COLO668 (cell line): ENCODE data around the gene LMBRD1.
"Not testable (repeated sequence)": the region's sequence is repeated elsewhere in the genome, so short reads cannot be mapped to it uniquely, and the experiment has no call there.

Experiments
- DNase-seq: peaks from one replicate; lab custom pipeline; 2025; ENCODE audit not compliant: unreplicated experiment; lab: John Stamatoyannopoulos, UW

The LMBRD1 gene

DNA sequence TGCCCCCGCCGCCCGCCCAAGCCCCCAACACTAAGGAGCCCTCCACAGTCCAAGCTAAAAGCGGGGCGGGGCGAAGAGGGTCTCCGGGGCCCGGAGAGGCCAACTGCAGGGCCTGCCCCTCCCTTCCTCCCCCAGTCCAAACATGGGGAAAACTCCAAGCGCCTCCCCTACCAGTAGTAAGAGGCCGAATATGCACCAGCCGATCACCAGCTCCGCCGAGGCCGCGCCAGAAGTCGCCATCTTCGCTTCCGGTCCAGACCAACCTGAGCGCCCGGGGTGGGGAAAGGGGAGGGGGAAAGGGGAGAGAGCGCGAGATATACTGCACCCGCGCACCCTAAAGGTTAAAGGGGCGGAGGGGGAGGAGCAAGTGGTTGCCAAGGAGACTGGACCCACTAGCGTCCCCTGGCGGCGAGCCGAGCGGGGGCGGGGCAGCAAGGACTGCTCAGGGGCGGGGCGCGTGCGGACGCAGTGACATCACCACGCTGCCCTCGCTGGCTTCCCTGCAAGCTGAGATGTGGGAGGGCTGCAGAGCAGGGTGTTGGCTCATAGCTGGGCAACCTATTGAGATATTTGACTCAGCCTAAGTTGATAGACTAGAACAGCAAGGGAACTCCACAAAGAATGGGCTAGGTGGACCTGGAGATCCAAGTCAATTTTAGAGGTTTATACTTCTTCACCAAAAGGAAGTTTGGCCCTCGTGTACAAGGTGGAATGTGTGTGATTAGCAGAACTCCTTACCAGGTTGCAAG, at the start of gene LMBRD1:
LMBRD1 (minus strand) TSS at position 369 of the 749 bp plus-strand sequence; CDS start at position 240, 129 bp downstream.
- peak; percentile 86 for DNase-seq

DNA sequence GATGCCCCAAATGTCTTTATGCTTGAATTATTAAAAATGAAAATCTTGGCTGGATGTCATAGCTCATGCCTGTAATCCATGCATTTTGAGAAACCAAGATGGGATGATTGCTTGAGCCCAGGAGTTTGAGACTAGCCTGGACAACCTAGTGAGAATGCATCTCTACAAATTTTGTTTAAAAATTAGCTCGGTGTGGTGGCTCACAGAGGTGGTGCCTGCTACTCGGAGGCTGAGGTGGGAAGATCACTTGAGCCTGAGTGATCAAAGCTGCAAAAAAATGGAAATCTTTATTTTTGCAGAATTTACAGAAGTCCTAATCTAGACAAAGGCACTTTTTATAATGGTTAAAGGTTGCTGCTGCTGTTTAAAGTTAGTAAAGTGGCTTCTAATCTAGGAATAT, 49.5 kb upstream of the LMBRD1 start:
- no peak for DNase-seq

DNA sequence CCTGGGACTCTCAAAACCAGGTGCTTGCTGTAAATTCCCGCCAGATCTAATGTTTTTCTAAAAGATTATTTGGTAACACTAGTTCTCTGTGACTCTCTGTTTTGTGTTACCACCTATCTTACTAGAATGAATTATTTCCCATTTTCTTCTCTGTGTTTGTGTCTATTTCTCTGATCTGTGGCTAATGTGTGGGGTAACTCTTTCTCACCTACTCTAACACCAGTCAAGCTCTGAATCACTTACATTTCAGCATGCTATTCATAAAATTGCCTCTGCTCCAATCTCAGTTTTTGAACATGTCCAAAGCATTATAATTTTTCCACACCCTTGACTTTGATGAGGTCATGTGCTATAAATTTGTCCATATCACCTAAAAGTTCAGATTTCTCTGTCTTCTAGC, 46.4 kb upstream of the LMBRD1 start:
- DNase-seq, result no peak

DNA sequence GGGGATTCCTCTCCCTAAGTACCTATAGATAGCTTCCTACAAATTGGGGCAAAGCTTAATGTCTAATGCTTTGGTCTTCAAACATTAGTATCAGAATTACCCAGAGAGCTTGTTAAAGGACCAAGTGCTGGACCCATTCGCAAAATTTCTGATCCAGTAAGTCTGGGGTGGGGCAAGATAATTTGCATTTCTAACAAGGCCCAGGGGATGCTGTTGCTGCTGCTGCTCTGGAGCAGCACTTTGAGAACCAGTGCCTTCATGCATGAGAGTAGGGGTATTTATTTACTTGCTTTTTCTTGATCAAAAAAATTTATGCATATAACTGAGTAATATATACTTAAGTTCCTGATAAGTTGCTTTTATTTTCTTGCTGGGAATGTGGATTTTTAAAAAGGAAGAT, 45.1 kb upstream of the LMBRD1 start:
- no peak for DNase-seq

DNA sequence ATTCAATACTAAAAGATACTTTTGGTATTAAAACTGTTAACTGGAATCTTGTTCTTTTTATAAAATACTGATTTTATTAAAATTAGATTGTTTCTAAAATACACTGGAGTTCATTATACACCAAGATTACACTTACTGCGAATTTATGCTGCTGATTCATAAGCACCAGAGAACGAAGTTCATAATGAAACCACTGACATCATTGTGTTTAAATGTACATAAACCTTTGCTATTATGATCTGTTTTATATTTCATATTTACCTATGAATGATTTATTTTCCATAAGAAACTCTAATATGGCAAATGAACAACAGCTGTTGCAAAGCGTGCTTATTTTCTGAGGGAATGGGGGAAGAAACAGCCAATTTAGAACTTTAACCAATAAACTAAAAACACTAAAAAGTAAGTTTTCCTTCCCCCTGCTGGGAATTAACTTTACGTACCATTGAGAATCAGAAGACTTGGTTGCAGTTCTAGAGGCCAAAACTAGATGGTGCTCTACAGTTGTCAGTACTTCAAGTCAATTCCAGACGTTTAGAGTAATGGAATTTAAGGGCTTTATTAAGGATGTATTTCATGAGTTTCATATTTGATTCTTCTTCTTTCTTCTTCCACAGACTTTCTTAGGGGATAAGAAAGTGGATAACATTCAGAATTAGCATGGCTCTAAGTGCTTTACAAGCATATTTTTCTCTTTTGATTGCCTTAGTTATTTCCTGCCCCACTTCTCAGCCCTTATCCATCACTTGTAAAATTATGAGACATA, 38.8 kb upstream of the LMBRD1 start:
- no peak for DNase-seq

DNA sequence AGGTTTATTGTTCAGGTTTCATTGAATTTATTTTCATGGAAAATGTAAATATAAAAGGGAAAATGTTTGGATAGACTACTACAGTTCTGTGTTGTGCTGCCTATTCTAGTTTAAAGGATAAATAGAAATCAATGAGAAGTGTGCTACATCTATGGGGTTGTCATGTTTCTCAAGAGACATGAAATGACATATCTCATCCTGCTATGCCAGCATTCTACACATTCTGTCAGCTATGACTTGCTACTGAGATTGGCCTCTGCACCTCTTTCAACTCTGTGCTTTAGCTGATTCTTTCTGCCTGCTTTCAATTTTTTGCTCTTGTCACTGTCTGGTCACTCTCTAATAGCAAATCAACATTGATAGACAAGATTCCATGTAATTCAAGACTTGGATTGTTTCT, 35.7 kb upstream of the LMBRD1 start:
- DNase-seq, result no peak

DNA sequence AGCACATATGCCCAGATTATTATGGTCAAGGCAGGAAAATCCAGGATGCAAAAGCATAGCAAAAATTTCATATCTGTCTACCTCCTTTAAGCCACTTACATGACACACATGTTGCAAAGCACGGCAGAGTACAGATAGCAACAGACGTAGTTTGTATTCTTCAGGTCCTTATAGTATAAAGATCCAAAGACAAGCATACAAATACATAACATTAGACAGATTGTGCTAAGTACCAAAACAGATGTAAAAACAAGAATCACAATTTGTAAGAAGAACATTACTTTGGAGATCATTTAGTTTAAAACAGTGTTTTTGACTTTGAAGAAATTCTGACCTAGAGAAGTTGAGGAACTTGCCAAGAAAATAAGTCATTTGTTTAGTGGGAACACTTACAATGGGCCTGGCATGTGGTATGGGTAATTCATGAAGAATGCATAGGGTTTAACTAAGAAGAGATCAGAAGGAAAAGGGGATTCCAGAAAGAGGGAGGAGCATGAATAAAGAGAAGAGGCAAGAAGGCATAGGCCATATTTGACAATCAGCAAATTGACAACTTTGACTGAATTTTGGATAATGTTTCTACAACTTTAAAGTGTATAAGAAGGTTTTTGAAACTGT, 30.6 kb upstream of the LMBRD1 start:
- no peak for DNase-seq

DNA sequence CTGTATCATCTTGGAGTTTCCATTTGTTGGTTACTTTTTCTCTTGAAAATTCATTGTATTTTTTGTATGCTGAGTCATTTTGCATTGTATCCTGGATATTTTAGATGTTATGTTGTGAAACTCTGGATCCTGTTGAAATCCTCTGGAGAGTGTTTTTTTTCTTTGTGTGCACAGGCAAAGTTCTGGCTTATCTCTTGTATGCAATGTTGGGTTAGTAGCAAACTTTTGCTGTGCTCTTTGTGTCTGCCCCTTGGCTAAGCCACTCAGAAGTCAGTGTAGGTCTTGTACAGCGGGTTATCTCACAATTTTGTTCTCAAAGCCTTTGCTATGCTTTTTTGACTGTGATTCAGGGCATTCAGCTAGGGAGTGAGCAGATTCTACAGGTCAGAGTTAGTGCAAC, 29.1 kb upstream of the LMBRD1 start:
- no peak for DNase-seq

DNA sequence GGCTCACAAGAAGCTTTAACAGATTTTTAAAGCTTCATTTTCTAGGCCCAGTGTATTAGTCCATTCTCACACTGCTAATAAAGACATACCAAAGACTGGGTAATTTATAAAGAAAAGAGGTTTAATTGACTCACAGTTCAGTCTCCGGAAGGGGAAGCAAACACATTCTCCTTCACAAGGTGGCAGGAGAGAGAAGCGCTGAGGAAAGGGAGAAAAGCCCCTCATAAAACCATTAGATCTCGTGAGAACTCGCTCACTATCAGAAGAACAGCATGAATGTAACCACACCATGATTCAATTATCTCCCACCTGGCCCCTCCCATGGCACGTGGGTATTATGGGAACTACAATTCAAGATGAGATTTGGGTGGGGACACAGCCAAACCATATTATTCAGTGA, 27.5 kb upstream of the LMBRD1 start:
- not testable (repeated sequence) for DNase-seq

DNA sequence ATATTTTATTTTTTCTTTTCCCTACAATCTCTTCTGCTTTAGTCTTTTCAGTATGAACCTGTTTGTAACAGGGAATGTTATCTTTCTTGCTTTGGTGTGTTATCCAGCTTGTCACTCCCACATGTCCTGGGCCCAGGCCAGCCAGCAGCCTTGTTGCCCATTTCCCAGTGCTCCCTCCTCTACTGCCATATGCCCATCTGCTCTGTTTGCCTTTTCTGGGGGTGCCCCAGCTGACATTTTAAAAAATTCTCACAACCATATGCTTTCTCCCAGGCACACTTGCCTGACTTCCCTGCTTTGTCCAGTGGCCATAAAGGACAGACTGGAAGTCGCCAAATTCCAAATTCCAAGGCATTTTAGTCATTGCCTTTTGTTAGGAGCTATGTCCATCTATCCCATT, 23.6 kb upstream of the LMBRD1 start:
- DNase-seq, result no peak

DNA sequence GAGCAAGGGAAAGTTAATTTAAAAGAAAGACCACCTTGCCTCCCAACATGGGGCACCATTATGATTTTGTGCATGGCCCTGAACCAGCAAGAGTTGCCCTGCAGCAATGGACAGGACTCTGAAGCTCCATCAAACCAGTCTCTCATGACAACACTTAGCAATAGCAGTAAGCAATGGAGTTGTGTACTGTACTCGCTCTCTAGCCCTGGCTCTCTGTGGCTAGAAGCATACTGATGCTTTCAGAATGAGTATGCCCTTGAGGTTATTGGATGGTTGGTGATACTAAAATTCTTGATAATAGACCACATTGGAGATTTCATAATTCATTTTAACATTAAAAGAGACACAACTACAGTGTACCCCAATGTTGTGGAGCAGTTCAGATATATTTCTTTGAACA, 23.2 kb upstream of the LMBRD1 start:
- DNase-seq, result no peak

DNA sequence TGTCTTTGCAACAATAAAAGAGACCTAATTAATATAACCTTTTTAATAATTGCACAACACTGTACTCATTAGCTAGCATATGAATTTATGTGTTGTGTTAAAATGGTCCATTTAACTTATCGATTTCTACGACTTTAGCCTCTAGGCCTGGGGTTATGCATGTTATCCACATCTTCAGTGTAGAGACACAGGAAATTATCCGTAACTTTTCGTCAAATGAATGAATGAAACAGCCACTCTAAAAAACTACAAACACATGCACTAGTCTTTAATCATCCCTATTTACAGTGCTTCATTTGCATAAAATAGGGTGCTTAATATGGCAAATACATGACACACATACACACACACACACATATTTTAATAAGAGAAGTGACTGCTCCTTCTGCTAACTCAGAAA, 22.3 kb upstream of the LMBRD1 start:
- DNase-seq, result no peak

DNA sequence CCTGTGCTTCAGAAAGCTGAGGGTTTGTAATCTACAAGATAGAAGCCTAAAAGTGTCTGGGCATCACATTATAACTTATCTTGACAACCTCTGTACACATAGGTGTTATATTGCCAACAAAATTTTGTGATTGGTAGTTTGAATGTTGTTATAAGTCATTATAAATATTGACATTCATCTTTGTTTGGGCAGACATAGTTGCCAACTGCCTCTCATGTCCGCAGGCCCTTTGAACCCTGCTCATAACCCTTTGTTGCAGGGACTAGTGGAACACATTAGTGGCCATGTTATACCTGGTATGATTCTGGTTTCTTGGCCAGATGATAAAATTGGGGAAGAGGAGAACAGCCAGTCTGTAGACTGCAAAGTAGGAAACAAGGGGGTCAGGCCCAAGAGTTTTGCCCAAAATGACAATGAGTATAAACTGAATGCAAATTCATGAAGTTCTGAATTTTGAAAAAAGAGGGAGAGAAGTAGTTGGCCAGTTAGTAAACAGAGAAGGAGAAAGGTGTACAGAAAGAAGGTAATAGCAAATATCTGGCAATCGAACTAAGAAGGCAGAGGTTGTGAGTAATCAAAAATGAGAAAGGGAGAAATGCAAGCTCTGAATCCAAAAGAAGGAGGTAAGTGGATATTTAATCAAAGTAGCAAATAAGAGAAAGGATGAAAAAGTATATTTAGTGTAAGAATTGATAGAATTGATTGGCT, 21.6 kb upstream of the LMBRD1 start:
- no peak for DNase-seq

DNA sequence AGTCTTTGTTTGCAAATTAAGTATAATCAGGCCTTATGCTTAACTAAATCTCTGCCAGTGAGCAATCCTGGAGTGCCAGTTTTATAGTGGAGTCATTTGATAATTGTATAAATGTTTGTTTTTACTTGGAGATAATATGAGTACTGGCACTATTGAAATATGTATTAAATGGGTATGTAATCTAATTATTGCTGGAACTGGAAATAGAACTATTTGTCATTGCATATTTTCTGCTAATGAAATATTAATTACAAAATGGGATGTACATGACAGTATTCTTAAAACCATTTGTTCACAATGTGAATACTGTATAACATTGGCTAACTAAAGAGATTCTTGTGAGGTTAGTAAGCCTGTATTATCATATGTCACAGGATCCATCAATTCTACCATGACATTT, 20.5 kb upstream of the LMBRD1 start:
- DNase-seq, result no peak

DNA sequence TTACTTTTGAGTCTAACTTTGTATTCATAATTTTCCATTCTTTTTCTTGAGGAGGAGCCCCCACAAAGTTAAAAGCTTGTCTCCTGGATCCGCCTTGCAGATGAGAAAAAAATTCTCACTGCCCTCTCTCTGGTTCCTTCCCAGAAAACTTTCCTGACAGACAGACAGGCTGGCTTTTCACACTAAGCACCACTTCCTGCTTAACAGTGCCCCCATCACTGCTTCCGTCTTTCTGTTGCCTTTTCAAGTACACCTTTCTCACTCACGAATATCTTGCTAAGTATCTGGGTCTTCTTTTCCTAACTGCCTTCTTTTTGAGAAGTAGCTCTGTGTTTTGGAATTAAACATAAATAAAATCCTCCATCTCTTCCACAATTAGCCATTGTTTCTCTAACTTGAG, 19.8 kb upstream of the LMBRD1 start:
- no peak for DNase-seq

DNA sequence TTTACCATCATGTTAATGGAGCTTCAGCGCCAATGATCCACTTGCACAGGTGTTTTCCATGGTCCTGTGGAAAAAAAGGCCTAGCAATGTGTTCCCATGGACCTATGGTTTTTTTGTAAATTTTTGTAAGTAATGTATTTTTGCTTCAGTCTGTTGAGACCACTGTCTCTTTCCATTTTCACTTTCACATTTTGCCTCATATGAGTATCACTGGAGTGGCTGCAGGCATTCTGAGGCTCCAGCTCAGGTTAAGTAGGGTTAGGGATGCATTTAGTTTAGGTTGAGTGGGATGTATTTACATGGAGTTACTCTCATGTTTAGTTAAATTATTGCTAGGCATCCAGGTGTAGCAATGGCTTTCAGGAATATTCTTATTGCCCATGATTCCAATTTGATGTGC, 19.2 kb upstream of the LMBRD1 start:
- DNase-seq, result no peak

DNA sequence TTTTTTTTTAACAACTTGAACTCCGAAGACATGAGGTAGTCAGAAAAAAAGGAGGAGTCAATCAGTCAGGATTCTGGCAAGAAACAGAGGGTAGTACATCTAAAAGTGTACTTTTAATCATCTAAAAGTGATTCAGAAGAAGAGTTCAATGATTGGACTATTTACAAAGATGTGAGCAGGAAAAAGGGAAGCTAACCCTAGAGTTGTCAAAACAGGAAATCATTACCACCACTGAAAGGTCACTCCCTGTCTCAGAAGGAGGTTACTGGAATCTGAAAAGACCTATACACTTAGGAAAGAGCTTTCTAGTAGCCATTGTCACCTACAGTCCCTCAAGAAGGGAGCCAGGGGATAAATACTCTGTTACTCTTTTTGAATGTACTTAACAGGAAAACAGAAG, 16.7 kb upstream of the LMBRD1 start:
- no peak for DNase-seq

DNA sequence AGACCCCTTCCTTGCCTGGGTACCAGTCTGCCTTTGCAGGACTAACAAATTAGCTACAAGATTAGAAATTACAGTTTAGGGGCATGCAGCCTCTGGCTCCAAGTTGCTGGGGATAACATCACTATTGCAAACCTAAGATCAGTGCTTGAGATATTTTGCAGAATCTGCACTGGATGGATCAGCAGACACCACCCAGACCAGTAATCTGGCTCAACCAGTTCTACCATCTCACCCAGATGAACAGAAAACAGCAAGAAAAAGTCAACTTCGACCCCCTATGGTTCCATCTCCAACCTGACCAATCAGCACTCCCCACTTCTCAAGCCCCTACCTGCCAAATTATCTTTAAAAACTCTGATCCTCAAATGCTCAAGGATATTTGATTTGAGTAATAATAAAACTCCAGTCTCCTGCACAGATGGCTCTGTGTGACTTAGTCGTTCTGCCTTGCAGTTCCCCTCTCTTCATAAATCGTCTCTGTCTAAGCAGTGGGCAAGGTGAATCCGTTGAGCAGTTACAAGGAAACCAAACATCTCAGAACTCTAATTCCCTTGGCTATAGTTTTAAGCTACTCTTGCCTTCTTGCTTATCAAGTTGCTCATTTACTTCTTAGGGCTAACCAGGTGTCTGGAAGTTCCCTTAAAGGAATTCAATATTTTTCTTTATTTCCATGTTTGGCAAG, 16.1 kb upstream of the LMBRD1 start:
- DNase-seq, result no peak

DNA sequence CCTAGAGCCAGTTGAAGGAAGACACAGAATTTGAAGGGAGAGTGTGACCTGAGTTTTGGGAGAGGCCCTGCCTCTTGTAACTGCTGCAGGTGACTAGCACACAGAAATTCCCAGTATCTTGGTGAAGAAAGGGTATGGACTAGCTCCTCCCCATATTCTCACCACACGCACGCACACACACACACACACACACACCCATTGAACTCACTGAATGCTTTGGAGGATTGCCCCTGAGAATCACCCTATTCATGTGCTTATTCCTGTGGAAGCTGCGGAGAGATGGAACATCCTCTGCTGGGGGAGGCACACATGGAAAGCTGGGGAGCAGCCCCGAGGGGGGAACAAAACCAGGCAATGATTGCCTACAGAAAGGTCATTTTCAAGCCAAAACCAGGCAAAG, 6.2 kb upstream of the LMBRD1 start:
- no peak for DNase-seq

DNA sequence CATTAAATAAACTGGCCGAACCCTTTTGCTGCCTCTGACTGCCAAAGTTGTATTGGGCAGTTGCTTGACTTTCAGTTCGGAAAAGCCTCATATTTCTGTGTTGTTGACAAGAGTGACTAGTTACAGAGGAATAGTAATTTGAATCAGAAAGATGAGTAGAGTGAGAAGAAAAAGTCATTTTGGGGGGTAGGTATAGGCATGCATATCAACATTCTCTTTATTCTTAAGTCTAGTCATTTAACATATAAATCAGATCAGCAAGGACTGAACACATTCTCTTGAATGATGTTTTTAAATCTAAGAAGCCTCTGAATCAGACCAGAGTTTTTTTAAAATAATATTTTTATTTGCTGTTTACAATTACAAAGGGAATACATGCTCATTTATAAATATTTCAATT, 4.9 kb upstream of the LMBRD1 start:
- DNase-seq, result no peak

DNA sequence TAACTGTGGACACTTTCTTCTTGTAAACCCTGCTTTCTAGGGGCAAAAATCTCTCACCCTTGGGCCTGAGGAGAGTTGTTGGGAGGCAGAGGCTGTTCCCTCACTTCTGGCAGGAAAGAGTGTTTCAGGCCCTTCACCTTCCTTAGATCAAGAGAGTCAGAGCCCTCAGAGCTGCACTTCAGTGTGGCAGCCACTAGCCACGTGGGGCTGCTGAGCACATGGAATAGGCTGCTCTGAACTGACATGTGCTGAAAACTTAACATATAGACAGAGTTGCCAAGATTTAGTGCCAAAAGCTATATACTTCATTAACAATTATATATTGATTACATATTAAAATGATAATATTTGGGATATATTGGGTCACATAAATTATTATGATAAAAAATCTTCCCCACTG, 4.4 kb upstream of the LMBRD1 start:
- DNase-seq, result no peak
